ENCODE measurements around the gene RASGRP2.

RASGRP2 gene

GRCh38 chr11:64736654-64737053 lies 7.3 kb downstream of the RASGRP2 start:
- TF ChIP-seq CTCF (IDR thresholded peaks at IDR 0.05; ENCODE audit: low read depth, low read length, missing control alignments): no peak
- H3K4me3 ChIP-seq (ENCODE audit: low read depth, low read length): no peak overlapping the region
- no peak for DNase-seq (ENCODE audit: low read depth)

GRCh38 chr11:64735725-64736259 lies 8.2 kb downstream of the RASGRP2 start:
- no peak overlapping the region for H3K4me3 ChIP-seq (ENCODE audit: low read depth, low read length)
- no peak for TF ChIP-seq CTCF (IDR thresholded peaks at IDR 0.05; ENCODE audit: low read depth, low read length, missing control alignments)
- no peak for DNase-seq (ENCODE audit: low read depth)

- no peak for TF ChIP-seq CTCF (IDR thresholded peaks at IDR 0.05; ENCODE audit: low read depth, low read length, missing control alignments)
Measured at GRCh38 chr11:64734811-64735724, 8.9 kb downstream of the RASGRP2 start.

GRCh38 chr11:64731601-64732000 lies 12.3 kb downstream of the RASGRP2 start:
- no peak for DNase-seq (ENCODE audit: low read depth)
- no peak overlapping the region for H3K4me3 ChIP-seq (ENCODE audit: low read depth, low read length)
- no peak for TF ChIP-seq CTCF (IDR thresholded peaks at IDR 0.05; ENCODE audit: low read depth, low read length, missing control alignments)

More at GRCh38 chr11:64734811-64735724, 8.9 kb downstream of the RASGRP2 start:
- no peak overlapping the region for H3K4me3 ChIP-seq (ENCODE audit: low read depth, low read length)
- no peak for DNase-seq (ENCODE audit: low read depth)

- DNase-seq (ENCODE audit: low read depth): no peak
- H3K4me3 ChIP-seq (ENCODE audit: low read depth, low read length): no peak overlapping the region
- TF ChIP-seq CTCF (IDR thresholded peaks at IDR 0.05; ENCODE audit: low read depth, low read length, missing control alignments): no peak
Measured at GRCh38 chr11:64729851-64730382, 14.0 kb downstream of the RASGRP2 start.

GRCh38 chr11:64728757-64729365 lies 15.1 kb downstream of the RASGRP2 start:
- no peak for TF ChIP-seq CTCF (IDR thresholded peaks at IDR 0.05; ENCODE audit: low read depth, low read length, missing control alignments)

More at GRCh38 chr11:64728757-64729365, 15.1 kb downstream of the RASGRP2 start:
- no peak overlapping the region for H3K4me3 ChIP-seq (ENCODE audit: low read depth, low read length)
- no peak for DNase-seq (ENCODE audit: low read depth)
